Hippocampal formation (tissue), 2 donors: ENCODE measurements around the gene DUSP22.

Source experiments
- DNase-seq, 2 donors: peaks; one replicate each; lab custom pipeline; 2025; lab: John Stamatoyannopoulos, UW

The DUSP22 gene

DNA sequence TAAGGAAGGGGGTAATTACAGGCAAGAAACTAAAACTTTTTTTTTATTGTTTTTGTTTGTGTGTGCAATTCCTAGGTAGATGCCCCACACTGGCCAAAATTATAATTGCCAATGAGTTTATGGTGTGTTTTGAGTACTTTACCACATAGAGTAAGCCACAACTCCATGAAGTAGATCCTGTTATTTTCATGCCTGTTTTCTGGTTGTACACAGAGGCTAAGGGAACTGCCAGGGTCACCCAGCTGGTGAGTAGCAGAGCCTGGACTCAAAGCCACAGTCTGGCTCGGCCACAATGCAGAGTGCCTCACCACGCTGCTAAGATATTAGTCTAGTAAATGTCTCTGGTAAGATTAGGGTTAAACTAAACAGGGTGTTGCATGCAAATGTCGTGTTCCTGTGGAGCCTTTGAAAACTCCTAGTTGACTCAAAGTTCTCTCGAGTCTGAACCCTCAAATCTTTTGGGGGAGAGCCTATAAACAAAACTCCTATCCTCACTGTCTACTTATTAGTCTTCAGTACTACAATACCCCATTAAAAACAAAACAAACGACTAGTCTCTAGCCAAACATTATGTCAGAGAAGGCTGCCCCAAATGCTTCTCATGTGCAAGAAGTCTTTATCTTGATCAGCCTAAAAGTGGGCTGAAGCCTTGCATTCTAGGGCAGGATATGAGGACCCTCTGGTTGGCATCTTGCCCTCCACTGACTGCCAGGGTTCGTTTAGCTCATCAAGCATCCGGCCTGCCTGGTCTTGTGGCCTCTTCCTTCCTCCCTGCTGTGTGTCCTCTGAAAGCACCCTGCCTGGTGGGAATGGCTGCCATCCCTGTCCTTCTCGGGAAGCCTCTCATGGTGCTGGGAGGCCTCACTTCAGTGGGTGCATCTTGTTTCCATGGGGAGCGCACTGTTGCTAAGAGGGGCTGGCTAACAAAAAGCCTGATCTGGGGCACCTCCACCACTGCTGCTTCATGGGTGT lies 4.2 kb downstream of the DUSP22 start:
- DNase-seq, result no peak

DNA sequence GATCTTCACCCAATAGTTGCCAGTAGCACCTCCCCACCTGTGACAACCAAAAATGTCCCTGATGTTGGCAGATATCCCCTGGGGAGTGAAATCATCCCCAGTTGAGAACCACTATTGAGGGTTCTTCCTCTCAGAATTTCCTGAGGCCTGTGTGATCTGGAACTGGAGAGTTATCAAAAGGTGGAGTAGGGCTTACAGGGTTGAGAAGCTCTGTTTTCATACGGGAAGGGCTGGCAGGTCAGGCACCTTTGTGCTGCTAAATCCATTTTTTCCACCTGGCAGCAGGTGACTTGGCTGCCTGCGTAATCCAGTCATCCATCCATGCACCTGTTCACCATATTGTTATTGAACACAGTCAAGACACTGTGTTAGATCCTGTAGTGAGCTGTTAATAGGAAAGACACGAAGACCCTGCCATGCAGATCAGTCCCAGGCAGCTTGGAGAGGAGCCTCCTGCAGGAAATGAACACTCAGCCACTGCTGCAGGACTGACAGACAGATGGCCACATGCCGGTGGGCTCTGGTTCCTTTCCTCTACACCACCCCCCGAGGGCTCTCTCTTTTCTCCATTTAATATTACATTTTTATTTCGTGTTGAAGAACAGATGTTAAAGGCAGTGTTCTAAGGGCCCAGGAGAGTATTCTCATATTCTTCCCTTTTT lies 5.4 kb downstream of the DUSP22 start:
- DNase-seq, result no peak

DNA sequence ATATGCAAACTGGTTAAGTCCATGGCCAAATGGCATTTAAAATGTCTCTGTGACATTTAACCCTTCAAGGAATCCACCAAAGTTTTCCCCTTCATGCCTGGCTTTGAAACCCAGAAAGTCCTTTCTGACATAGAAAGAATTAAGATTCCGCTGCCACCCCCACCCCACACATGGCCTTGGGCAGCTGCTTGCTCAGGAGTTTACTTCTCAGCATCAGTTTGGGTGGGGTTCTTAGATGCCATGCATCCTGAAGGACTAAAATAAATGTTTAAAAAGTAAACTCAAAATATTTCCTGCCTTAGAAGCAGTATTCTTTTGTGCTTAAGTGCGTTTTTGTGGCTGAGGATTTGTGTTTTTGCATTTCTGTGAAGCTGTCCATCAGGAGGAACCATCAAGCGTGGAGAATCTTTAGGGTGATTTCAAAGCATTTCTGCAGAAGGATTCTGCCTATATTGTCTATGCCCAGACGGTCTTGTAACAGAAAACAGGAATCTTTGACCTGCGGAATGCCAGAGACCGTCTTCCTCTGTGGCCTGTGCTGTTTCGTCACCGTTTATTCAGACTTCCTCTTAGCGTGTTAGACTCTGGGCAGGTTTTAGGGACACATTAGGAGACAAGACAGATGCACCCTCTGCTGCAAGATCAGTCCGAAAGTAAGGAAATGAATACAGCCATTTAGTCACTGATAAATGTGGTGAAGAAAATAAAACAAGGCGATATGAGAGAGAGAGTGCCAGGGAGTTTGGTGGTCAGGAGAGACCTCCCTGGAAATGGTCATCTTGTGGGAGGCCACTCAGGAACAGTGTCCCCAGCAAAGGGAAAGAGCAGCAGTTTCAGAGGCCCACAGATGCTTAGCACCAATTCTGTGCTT lies 6.2 kb downstream of the DUSP22 start:
- DNase-seq, result no peak

DNA sequence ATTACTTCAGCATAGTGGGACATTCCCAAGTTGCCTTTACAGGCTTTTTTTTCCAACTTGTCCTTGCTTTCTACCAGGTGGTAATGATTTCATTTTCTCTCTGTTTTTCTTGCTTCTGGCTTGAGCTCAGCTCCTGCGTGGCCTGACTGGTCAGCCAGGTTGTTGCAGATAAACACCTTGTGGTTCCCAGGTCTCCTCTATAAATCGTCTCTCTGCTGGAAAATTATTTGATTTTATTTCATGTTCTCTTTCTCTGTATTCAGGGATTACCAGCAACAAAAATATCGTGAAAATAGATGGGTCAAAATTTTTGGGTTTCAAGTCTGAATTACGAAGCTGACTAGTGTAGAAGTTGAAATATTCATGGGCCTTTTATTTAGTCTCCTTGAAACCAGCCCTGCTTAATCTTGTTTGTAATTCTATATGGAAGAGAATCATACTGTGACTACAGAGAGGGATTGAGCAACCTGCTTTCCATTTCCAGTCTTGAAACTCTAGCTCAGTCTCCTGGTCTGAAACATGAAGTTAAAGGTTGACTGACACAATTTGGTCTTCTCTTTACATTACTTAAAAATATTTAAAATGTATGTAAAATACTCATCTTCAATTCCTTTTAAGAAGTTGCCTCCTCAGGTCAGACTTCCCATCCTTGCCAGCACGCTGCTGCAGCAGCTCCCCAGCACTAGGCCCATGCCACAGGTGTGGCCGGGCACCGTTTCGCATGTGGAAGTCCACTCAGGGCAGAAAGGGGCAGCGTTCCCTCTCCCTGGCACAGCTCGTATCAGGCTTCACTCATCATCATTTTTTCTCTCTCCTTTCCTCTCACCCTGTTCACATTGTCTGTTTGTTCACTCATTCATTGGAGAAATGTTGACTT lies 7.1 kb downstream of the DUSP22 start:
- no peak for DNase-seq

DNA sequence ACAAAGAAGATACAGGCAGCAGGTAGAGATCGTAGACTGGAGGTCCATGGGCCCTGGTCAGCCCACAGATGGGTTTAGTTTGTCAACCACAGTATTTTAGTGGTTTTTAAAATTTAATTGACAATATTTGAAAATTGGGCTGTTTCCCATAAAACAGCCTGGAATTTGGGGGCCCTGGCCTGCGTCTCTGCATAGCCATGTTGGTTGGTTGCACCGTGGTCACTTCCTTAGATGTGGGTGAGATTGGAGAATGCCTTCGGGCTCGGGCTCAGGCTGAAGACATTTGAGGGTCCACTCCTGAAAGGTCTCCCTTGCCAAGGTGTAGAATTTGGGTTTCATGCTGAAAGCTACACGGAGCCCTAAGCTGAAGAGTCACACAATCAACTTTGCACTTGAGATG lies 7.7 kb downstream of the DUSP22 start:
- DNase-seq, result no peak

DNA sequence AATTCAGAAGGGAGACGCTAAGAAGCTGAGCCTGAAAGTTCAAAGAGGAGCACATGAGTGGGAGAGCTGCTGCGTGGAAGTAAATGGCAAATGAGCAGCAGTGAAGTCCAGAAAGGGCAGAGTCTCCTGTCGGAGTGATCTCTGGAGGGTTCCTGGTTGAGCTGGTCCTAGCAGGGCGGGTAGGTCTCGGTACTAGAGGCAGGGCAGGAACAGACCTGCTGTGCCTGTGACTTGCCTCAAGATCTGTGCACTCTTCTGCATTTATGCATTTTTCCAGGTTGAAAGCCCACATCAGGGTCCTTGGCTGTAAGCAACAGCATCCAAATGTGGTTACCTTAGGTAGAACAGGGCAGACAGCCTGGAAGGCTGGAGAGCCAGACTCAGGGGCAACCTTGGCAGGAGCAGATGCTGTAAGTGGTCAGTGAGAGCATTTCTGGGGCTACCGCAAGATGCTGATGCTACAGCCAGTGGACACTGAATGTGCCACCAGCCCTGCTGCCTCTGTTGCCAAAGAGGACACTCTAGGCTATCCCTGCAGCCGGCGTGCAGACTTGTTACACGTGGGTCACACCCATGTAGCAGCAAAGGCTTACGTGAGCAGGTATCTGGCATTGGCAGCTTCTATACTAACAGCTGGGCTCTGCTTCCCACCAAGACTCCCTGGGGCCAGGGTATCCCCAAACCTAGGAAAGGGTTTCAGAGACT lies 8.4 kb downstream of the DUSP22 start:
- no peak for DNase-seq

DNA sequence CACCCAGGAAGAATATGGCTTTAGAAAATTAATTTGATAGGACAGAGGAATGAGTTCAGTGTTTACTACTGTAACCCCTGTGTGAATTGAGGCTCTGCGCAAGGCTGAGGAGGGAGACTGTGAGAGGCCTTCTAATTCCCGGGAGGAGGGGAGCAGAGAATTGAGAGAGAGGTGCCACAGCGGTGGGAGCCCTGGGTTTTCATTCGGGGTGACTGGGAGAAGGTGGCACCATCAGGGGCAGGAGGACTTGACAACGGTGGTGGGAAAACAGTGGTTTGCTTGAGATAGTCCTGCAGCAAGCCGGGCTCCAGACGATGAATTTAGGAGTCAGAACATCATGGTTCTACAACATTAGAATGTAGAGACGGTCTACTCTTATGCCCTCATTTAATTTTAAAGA lies 9.2 kb downstream of the DUSP22 start:
- no peak for DNase-seq

DNA sequence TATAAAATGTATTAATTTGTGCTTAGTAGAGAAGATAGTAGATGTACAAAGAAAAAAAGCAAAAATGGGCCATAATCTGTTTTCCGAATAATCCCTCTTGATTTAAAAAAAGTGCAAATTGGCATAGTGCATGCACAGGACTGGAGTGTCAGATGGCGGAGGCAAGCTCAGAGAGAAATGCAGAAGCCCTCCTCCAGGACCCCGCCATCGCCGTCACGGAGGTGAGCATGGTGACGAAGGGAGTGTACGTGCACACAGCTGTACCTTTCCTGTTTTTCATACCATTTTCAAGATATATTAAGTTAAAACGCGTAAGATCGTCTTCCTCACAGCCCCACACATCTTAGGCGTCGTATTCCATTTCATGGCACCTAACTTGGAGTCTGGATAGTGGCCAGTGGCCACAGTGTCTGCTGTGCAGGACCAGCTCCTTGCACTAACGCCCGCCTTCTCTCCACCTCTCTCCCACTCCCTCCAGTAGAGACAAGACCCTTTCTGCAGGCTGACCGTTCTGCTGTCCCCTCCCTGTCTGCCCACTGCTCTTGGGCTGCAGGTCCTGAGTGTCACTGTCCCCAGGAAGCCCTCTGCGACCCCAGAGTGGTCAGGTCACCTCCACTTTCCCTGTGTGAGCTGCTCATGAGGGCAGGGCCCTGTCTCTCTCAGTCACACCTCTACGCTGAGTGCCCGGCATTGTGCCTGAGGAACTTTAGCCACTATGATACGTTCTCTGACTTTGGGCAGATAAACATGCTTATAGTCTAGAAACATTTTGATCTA lies 9.8 kb downstream of the DUSP22 start:
- no peak for DNase-seq

DNA sequence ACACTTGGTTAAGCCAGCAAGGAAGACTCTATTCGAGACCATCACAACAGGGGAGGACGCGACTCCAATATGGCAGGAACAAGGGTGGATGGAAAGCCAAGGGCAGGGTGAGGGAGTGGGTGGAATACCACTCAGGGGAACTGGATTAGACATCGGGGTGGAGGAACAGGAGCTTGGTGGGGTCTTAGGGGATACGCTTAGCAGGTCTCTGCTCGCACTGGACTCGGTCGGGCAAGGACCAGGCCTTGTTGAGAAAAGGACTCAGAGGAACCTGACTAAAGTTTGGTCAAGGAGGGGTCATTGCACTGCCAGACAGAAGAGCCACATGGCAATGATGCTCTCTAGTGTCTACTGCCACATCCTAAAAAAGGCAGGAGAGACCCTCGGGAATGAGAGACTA lies 10.5 kb downstream of the DUSP22 start:
- no peak for DNase-seq

DNA sequence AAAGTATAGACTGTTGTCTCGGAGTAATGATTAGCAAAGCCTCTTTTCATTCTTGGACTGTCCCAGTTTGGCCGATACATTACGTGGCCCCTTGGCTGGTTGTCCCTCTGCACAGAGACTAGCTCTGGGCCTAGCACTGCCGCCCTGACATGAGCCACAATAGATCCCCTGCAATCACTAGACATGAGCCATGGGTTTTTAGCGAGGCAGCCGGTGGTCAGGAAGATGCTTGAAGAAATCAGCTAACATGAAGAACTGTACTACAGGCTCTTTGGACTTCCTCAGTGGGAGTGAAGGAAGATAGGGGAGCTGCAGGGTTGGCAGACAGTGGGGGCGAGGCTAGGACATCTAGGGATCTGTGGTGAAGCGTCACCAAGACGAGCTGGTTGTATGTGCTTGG lies 11.0 kb downstream of the DUSP22 start:
- DNase-seq, result no peak

DNA sequence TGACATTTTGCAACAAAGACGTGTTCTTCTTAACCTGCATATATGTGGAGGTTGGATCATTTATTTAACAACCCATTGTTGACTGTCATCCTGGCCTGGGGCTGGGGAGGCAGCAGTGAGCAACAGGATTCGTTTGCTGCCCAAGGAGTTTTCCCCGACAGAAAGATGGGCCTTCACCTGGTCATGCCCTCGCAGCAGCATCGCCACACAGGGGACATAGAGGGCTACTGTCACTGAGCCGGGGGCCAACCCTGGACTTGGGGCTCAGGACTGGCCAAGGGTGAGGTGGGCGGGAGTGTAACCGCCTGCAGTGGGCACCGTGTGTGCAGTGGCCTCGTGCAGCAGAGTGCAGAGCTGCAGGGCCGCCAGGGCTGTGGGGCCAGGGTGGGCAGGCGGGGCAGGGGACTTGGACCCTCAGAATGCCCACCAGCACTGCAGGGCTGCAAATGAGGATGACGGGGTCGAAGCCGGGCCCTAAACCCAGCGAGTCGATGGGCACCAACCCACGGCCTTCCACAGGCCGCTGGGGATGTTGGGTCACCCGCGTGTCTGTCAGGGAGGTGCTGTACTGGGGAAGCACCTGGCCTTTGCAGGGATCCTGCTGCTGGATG lies 11.8 kb downstream of the DUSP22 start:
- DNase-seq, result no peak

DNA sequence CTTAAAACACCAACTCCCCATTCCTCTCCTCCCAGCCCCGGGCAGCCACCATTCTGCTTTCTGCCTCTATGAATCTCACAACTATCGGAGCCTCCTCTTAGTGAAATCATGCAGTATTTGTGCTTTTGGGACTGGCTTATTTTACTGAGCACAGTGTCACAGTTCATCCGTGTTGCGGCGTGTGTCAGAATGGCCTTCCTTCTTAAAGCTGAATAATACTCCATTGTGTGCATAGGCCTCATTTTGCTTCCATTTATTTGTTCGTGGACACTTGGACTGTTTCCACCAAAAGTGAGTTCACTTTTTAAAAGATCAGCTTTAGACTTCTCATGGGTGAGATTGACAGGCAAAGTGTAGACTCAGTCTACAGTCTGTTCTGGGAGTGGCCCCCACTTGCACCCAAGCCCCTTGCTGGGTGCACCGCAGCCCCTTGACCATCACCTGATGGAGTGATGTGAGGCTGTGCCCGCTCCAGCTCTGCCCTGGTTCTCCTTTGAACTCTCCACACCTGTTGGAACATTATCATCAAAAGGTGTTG lies 12.6 kb downstream of the DUSP22 start:
- DNase-seq, result no peak

DNA sequence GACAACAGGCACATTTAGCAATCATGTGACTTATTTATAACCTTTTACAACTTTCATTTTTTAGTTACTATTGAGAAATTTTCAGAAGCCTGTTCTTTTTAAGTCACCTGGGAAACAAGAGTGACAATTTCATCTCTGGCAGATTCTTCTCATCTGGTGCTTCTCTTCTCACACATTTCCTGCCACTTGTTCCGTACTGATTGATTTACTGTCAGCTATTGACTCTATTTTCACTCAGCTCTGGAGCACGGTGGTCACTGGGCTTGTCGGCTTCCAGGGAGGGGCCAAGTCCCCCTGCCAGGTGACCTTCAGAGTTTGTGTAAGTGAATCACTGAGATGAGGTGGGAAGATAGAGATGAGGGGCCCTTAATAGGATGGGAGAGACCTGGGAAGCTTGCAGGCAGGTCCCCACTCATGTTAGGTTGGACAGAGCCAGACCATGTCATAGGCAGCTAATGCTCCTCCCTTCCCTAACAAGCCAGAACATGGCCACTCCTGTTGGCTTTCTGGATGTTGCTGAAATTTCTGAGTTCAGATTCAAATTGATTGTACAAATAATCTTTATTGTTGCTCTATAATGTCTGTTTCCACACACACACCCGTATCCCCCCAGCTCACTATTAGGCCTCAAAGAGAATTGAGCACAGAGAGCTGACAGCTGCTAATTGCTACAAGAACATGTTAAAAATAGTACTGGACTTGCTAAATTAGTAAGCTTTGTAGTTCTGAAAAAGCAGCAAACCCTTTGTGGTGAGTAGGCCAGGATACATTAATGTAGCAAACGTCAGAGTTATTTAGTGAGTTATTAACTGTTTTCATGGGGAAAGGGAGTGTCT lies 13.3 kb downstream of the DUSP22 start:
- no peak for DNase-seq

DNA sequence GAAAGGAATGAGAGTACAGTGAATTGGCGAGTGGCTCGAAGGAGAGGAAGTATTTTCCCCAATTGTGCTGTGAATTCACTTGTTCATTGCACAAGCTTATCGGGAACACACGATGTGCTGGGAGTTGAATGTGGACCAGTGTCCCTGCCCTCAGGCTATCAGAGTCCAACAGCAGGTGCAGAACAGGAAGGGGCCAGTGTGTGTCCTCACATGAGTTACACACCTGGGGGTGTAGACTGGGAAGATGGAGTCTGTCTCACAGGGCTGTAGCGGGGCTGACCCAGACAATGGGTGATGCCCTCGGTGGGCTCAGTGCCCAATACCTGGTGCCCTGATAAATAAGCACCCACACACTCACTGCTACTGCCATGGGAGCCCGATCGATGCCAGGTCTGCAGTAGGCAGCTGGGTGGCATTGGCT lies 14.4 kb downstream of the DUSP22 start:
- no peak for DNase-seq

DNA sequence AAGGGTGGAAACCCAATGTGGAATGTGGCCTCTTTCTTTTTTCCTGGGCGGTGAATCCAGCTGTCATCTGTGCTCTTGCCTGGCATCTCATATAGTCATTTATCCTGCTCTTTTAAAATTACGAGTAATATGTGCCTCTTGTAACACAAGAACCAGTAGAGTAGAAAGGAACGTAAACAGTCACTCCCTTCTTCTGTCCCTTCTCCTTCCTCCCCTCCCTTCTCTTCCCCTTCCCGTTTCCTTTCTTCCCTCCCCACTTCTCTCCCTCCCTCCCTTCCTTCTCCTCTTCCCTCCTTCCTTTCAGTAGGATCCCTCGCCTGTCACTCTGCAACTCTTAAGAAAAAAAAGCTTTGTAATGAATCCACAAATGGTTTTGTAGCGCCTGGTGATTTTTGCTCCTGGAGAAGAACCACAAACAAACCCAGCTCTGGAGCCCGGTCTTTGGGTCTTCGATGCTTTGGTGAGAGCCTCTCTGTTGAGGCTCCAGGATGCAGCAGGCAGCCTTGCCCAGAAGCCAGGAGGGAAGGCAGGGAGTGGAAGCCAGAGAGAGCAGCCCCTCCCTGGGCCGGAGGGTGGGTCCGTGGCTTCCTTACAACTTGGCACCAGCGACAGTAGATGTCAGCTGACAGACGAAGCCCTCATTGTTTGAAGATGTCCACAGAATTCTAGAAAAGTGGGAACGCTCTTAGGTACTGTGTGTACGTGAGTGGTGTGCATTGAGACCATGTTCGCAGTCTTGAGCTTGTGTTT lies 15.0 kb downstream of the DUSP22 start:
- DNase-seq, result no peak

DNA sequence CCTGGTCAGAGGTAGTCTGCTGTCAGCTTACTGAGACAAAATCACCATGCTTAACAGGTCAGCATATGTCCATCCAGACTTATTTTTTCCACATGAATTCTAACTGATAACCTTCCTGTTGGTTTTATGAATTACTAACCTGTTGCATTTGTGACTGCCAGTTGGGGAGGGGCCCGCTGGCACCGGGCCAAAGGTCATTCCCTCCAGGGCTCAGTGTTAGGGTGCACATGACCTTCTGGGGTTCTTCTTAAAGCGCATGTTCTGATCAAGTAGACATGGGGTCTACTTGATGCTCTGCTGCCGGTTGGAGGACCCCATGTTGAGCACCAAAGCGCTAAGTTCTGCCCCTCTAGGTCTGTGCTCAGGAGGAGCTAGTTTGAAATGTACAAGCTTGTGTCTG lies 15.6 kb downstream of the DUSP22 start:
- DNase-seq, result no peak

DNA sequence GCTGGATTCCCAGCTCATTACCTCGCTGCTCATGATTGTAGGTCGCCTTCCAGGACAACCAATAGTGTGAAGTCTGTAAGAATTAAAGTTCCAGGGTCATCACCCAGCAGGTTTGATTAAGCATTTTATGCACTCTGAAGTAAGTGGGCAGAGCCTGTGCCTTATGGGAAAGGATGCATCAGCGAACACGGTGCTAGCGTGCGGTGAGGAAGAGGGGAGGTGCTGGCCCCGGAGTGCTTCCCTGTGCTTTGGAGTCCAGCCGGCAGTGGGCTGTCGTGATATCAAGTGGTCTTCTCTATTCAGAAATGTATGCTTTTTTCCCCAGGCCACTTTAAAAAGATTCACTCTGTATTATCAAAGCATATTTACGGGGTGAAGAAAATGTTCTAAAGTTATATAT lies 16.0 kb downstream of the DUSP22 start:
- no peak for DNase-seq

DNA sequence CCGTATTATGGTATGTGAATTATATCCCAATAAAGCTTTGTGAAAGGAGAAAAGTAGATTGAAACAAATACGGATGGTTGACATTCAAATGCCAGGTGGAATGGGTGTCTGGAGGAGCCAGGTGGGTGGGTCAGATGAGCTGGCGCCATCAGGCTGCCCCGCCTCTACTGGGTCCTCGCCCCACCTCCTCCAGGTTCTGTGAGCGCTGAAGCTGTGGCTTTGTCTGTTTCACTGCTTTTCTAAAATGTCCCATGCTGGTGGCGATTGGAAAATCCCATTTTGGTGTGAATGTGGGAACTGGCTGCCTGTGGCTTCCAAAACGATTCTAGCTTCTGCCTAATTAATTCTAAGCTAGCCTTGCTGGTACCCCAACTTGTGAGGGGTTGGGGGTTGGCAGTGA lies 16.5 kb downstream of the DUSP22 start:
- DNase-seq, result no peak
